ENCODE data around the gene CTDSP2. TPM values are rescaled to one million over a fixed set of nuclear protein-coding genes. Genes with fewer than 3 reads are reported as not detected.
"Not testable (repeated sequence)": the region's sequence is repeated elsewhere in the genome, so short reads cannot be mapped to it uniquely, and the experiment has no call there.

The CTDSP2 gene
- total RNA-seq, 4 donors from 2014 or later: 87.5 to 196 (median 128) TPM

- DNase-seq: no peak
- Histone ChIP-seq H3K4me3 (no peak overlapping the region), H3K27me3 (no peaks in the 10 kb centered on the region), H3K36me3 (no peaks in the 10 kb centered on the region), H3K9me3 (no peaks in the 10 kb centered on the region), H3K27ac (peak overlapping the region in 2 of 4 donors; percentile 89 to 92), H3K4me1 (peaks cover 0 to 11% (median 3%) of the 10 kb centered on the region in 4 donors)
- TF ChIP-seq POLR2A (IDR thresholded peaks at IDR 0.05) (no peak), CTCF (IDR thresholded peaks at IDR 0.05) (no peak)
These were observed 17.1 kb upstream of the CTDSP2 start for GRCh38 chr12:57863676-57864075.

- no peak overlapping the region for H3K27ac ChIP-seq
- H3K27me3 ChIP-seq: no peaks in the 10 kb centered on the region
- H3K36me3 ChIP-seq: no peaks in the 10 kb centered on the region
- H3K9me3 ChIP-seq: no peaks in the 10 kb centered on the region
- TF ChIP-seq CTCF (IDR thresholded peaks at IDR 0.05) (no peak), POLR2A (IDR thresholded peaks at IDR 0.05) (no peak)
- DNase-seq: no peak
- peaks cover 0 to 8% (median 3%) of the 10 kb centered on the region in 4 donors for H3K4me1 ChIP-seq
- no peak overlapping the region for H3K4me3 ChIP-seq
These were observed 15.4 kb upstream of the CTDSP2 start for GRCh38 chr12:57861967-57862366.

DNA sequence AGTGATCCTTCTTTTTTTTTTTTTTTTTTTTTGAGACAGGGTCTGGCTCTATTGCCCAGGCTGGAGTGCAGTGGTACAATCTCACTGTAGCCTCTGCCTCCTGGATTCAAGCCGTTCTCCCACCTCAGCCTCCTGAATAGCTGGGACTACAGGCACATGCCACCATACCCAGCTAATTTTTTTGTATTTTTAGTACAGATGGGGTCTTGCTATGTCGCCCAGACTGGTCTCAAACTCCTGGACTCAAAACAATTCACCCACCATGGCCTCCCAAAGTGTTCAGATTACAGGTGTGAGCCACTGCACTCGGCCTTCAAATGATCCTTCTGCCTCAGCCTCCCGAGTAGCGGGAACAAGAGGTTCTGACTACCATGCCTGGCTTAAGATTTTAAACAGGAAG, 14.4 kb upstream of the CTDSP2 start:
- not testable (repeated sequence) for H3K4me1 ChIP-seq, H3K4me3 ChIP-seq, H3K27ac ChIP-seq, H3K9me3 ChIP-seq, H3K36me3 ChIP-seq, DNase-seq, H3K27me3 ChIP-seq

DNA sequence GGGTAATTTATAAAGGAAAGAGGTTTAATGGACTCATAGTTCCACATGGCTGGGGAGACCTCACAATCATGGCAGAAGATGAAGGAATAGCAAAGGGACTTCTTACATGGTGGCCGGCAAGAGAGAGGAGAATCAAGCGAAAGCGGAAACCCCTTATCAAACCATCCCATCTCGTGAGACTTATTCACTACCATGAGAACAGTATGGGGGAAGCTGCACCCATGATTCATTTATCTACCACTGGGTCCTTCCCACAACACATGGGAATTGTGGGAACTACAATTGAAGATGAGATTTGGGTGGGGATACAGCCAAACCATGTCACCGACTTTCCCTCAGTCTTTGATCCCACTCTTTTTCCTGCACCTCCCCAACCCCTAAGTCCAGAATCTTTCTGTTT, 12.6 kb upstream of the CTDSP2 start:
- DNase-seq: no peak
- no peaks in the 10 kb centered on the region for H3K36me3 ChIP-seq
- TF ChIP-seq CTCF (IDR thresholded peaks at IDR 0.05): no peak
- TF ChIP-seq POLR2A (IDR thresholded peaks at IDR 0.05): no peak
- no peaks in the 10 kb centered on the region for H3K27me3 ChIP-seq
- H3K27ac ChIP-seq: no peak overlapping the region
- no peaks in the 10 kb centered on the region for H3K9me3 ChIP-seq
- H3K4me1 ChIP-seq: peaks cover 0 to 1% (median 0%) of the 10 kb centered on the region in 4 donors
- H3K4me3 ChIP-seq: no peak overlapping the region

- not testable (repeated sequence) for H3K9me3 ChIP-seq, H3K4me1 ChIP-seq, H3K27me3 ChIP-seq, DNase-seq, H3K27ac ChIP-seq, H3K4me3 ChIP-seq, H3K36me3 ChIP-seq
These were observed 11.6 kb upstream of the CTDSP2 start for GRCh38 chr12:57858123-57858522.

- Histone ChIP-seq H3K4me3 (no peak overlapping the region), H3K36me3 (no peaks in the 10 kb centered on the region), H3K27me3 (no peaks in the 10 kb centered on the region), H3K4me1 (peaks cover 0 to 6% (median 2%) of the 10 kb centered on the region in 4 donors), H3K9me3 (no peaks in the 10 kb centered on the region), H3K27ac (no peak overlapping the region)
- TF ChIP-seq POLR2A (IDR thresholded peaks at IDR 0.05): no peak
- TF ChIP-seq CTCF (IDR thresholded peaks at IDR 0.05): no peak
- DNase-seq: no peak
These were observed 8.4 kb upstream of the CTDSP2 start for GRCh38 chr12:57854965-57855364.

DNA sequence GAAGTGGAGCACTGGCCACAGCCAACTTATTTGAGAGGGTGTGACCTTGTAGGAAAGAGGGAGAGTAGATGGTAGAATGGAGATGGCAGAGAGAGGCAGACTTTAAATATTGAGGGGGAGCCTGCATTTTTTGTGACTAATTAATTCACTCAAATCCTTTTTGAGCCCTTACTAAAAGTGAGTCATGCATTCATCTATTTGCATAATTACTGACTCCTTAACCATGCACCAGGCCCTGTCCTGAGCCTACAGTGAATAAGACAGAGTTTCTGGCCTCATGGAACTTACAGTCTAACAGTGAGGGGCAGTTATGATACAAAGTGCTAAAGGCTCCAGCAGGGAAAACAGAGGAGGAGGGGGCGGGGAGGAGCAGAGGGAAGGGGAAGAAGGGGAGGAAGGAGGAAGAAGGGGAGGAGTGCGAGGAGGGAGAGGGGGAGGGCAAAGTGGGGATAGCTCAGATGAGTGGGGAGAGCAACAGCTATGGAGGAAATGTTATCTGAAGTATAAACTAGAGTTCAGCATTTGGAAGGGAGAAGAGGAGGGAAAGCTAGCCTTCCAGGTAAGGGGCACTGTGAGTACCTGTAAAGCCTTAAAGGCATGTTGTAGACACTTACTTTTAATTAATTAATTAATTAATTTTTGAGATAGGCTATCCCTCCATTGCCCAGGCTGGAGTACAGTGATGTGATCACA, 7.5 kb upstream of the CTDSP2 start:
- Histone ChIP-seq H3K27me3 (no peaks in the 10 kb centered on the region), H3K36me3 (no peaks in the 10 kb centered on the region), H3K27ac (no peak overlapping the region), H3K9me3 (no peaks in the 10 kb centered on the region), H3K4me3 (no peak overlapping the region), H3K4me1 (peaks cover 0 to 6% (median 2%) of the 10 kb centered on the region in 4 donors)
- TF ChIP-seq CTCF (IDR thresholded peaks at IDR 0.05) (no peak), POLR2A (IDR thresholded peaks at IDR 0.05) (no peak)
- no peak for DNase-seq
